Lower leg skin (tissue), 3 donors: Measurements from ENCODE around the gene C16orf86.

ENCODE experiments used
- CTCF ChIP-seq, 3 donors: fragments of 450-650 bp; IDR thresholded peaks; one replicate each; pipeline ENCODE4 v1.5.1; 2016; ENCODE audit warnings: antibody characterized with exemption in 3 of 3, mild to moderate bottlenecking in 3 of 3, moderate library complexity in 2 of 3
- POLR2A ChIP-seq, 2 donors: fragments of 450-650 bp; IDR thresholded peaks; one replicate each; pipeline ENCODE4 v1.6.1; 2016 to 2017; ENCODE audit warnings: antibody characterized with exemption in 2 of 2, mild to moderate bottlenecking in 1 of 2, moderate library complexity in 1 of 2

DNA sequence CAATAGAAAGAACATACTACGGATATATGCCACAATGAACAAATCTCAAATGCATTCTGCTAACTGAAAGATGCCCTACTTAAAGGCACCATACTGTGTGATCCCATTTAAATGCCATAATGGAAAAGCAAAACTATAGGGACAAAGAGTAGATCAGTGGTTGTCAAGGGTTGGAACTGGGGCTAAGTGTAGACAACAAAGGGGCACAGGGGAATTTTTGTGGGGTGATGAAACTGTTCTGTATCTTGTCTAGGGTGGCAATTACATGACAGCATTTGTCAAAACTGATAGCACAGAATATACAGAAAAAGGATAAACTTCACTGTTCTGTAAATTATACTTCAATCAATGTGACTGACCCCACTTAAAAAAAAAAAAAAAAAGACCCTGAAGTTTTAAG lies 34.8 kb downstream of the C16orf86 start:
- no peak for TF ChIP-seq CTCF (IDR thresholded peaks at IDR 0.05)
- TF ChIP-seq POLR2A (IDR thresholded peaks at IDR 0.05), result no peak
